ENCODE results near the gene DHRS12. TPM values are rescaled to one million over a fixed set of nuclear protein-coding genes. Genes with fewer than 3 reads are reported as not detected.

The DHRS12 gene
- polyA plus RNA-seq, 1 experiment, result 5.6 TPM

DNA sequence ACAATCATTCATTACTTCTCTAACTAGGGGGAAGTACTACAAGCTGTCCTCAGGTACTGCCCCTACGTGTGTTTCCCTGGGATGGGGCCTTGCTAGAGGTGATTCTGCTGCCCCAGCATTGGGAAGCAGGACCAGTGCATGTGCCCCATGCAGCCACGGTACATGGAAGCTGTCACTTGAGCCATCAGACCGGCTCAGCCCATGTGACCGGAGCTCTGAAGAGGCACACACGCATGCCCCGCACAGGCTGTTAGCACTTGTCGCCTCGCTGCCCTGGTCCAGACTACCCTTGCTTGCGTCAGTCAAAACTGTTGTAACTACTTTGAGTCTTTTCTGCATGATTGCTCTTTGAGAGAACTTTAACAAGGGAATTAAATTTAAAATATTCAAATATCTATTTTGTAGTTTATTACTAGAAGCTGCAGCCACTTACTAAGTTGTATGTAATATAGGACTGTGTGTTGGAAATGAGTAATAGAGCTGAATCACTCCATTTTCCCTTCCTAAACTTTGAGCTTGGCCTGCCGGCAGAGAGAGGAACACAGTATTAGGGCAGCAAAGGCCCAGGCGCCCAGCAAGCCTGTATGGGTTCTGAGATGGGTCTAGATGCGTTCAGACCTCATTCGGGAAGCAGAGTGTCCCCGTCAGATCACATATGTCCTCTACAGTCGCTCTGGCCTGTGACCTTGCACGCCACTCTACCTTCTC is 42.2 kb downstream of the DHRS12 start:
- ChIA-PET CTCF (interaction anchor here (1.0 kb wide), 2 partner anchors 20 to 25 kb away, joined by 3 read pairs; no protein-coding TSS in a partner anchor), POLR2A (no interaction called here)
- Histone ChIP-seq H3K4me3 (ENCODE audit: low read depth, low read length) (no peak overlapping the region), H3K27me3 (ENCODE audit: control insufficient read depth, insufficient read depth, low read length) (no peaks in the 10 kb centered on the region), H3K36me3 (ENCODE audit: control insufficient read depth, insufficient read depth, low read length) (0 out of 2 replicates have a peak, but pooled peaks cover 1% of the 10 kb centered on the region)
- TF ChIP-seq, protein P1, sequence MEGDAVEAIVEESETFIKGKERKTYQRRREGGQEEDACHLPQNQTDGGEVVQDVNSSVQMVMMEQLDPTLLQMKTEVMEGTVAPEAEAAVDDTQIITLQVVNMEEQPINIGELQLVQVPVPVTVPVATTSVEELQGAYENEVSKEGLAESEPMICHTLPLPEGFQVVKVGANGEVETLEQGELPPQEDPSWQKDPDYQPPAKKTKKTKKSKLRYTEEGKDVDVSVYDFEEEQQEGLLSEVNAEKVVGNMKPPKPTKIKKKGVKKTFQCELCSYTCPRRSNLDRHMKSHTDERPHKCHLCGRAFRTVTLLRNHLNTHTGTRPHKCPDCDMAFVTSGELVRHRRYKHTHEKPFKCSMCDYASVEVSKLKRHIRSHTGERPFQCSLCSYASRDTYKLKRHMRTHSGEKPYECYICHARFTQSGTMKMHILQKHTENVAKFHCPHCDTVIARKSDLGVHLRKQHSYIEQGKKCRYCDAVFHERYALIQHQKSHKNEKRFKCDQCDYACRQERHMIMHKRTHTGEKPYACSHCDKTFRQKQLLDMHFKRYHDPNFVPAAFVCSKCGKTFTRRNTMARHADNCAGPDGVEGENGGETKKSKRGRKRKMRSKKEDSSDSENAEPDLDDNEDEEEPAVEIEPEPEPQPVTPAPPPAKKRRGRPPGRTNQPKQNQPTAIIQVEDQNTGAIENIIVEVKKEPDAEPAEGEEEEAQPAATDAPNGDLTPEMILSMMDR (IDR thresholded peaks at IDR 0.05; ENCODE audit: insufficient read depth, low read depth, low read length), result no peak
- no peak for DNase-seq (ENCODE audit: low read depth)

DNA sequence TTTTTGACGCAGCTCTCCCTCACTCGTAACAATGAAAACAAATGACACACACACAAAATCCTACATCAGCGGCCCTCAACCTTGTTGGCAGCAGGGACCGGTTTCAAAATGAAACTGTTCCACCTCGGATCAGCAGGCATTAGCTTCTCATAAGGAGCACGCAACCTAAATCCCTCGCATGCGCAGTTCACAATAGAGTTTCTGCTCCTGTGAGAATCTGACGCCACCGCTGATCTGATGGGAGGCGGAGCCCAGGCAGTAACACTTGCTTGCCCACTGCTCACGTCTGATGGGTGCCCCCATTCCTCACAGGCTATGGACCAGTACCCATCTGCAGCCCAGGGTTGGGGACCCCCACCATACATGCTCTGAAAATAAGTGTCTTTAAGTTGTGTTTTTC is 43.4 kb downstream of the DHRS12 start:
- ChIA-PET POLR2A (no interaction called here), CTCF (interaction anchor here (0.9 to 1.0 kb wide), 2 partner anchors 19 to 36 kb away, joined by 3 read pairs; no protein-coding TSS in a partner anchor)
- no peak for DNase-seq (ENCODE audit: low read depth)
- TF ChIP-seq, protein P1 (IDR thresholded peaks at IDR 0.05; ENCODE audit: insufficient read depth, low read depth, low read length), result no peak
- no peak overlapping the region for H3K4me3 ChIP-seq (ENCODE audit: low read depth, low read length)
- no peaks in the 10 kb centered on the region for H3K27me3 ChIP-seq (ENCODE audit: control insufficient read depth, insufficient read depth, low read length)
- peaks cover 1% of the 10 kb centered on the region for H3K36me3 ChIP-seq (ENCODE audit: control insufficient read depth, insufficient read depth, low read length)

- TF ChIP-seq, protein P1 (IDR thresholded peaks at IDR 0.05; ENCODE audit: insufficient read depth, low read depth, low read length), result no peak
- POLR2A ChIA-PET, result no interaction called here
- Histone ChIP-seq H3K4me3 (ENCODE audit: low read depth, low read length) (no peak overlapping the region), H3K36me3 (ENCODE audit: control insufficient read depth, insufficient read depth, low read length) (peaks cover 1% of the 10 kb centered on the region), H3K27me3 (ENCODE audit: control insufficient read depth, insufficient read depth, low read length) (no peaks in the 10 kb centered on the region)
- no peak for DNase-seq (ENCODE audit: low read depth)
- CTCF ChIA-PET, result interaction anchor here (0.7 to 1.5 kb wide), 3 partner anchors 15 to 309 kb away, joined by 3 to 6 read pairs (median 3); no protein-coding TSS in a partner anchor
These were observed 44.7 kb downstream of the DHRS12 start for GRCh38 chr13:51759240-51759639.

DNA sequence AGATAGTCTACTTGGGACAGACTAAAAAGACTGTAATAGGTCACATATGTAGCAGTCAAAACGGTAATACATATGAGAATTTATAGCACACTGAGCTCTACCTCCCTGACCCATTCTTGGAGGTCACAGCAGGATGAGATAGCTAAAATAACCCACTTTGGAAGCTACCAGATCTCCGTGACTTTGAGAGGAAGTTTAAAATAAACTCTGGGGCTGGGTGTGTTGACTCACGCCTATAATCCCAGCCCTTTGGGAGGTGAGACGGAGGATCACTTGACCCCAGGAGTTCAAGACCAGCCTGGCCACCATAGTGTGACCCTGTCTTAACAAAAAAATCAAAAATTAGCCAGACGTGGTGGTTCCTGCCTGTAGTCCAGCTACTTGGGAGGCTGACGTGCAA is 45.3 kb downstream of the DHRS12 start:
- ChIA-PET POLR2A (no interaction called here), CTCF (interaction anchor here (0.7 to 1.5 kb wide), 4 partner anchors 15 to 309 kb away, joined by 3 to 6 read pairs (median 3); no protein-coding TSS in a partner anchor)
- no peak for DNase-seq (ENCODE audit: low read depth)
- TF ChIP-seq, protein P1 (IDR thresholded peaks at IDR 0.05; ENCODE audit: insufficient read depth, low read depth, low read length), result no peak
- no peaks in the 10 kb centered on the region for H3K27me3 ChIP-seq (ENCODE audit: control insufficient read depth, insufficient read depth, low read length)
- no peak overlapping the region for H3K4me3 ChIP-seq (ENCODE audit: low read depth, low read length)
- H3K36me3 ChIP-seq (ENCODE audit: control insufficient read depth, insufficient read depth, low read length), result peaks cover 1% of the 10 kb centered on the region

- TF ChIP-seq, protein P1 (IDR thresholded peaks at IDR 0.05; ENCODE audit: insufficient read depth, low read depth, low read length), result no peak
- Histone ChIP-seq H3K4me3 (ENCODE audit: low read depth, low read length) (no peak overlapping the region), H3K27me3 (ENCODE audit: control insufficient read depth, insufficient read depth, low read length) (no peaks in the 10 kb centered on the region), H3K36me3 (ENCODE audit: control insufficient read depth, insufficient read depth, low read length) (no peaks in the 10 kb centered on the region; the same call in none of the 2 replicates)
- ChIA-PET POLR2A (no interaction called here), CTCF (no interaction called here)
- DNase-seq (ENCODE audit: low read depth), result no peak
These were observed 47.3 kb downstream of the DHRS12 start for GRCh38 chr13:51756651-51757050.

Data from BJ (cell line).